Uterus (tissue), 4 donors: ENCODE measurements around the gene MYO1G. TPM values are rescaled to one million over a fixed set of nuclear protein-coding genes. Genes with fewer than 3 reads are reported as not detected.

ENCODE experiments used
- DNase-seq, 2 donors: peaks; one replicate each; pipeline ENCODE4 v3.0.0-alpha.2; 2019 to 2020
- H3K27ac ChIP-seq, 2 donors: fragments of 200-600 bp; sonication (generic); 1 replicate in 1 of 2; 2 replicates in 1 of 2; pipeline ENCODE4 v1.5.1; 2016 to 2018
- H3K27me3 ChIP-seq, 2 donors: fragments of 200-600 bp; sonication (generic); one replicate each; pipeline ENCODE4 v1.5.1; 2018 to 2019; ENCODE audit warnings: control low read depth in 1 of 2
- H3K36me3 ChIP-seq, 2 donors: fragments of 200-600 bp; sonication (generic); one replicate each; pipeline ENCODE4 v1.5.1; 2019; ENCODE audit warnings: control low read depth in 1 of 2
- H3K4me1 ChIP-seq, 2 donors: fragments of 200-600 bp; sonication (generic); one replicate each; pipeline ENCODE4 v1.5.1; 2018 to 2019; ENCODE audit warnings: control low read depth in 1 of 2
- H3K4me3 ChIP-seq, 2 donors: fragments of 200-600 bp; sonication (generic); 1 replicate in 1 of 2; 2 replicates in 1 of 2; pipeline ENCODE4 v1.5.1; 2018 to 2019; ENCODE audit warnings: mild to moderate bottlenecking in 1 of 2
- H3K9me3 ChIP-seq, 2 donors: fragments of 200-600 bp; sonication (generic); one replicate each; pipeline ENCODE4 v1.5.1; 2019; ENCODE audit warnings: control low read depth in 1 of 2
- POLR2A ChIP-seq, 2 donors: fragments of 450-650 bp; IDR thresholded peaks; one replicate each; pipeline ENCODE4 v1.6.1; 2016; ENCODE audit warnings: antibody characterized with exemption in 2 of 2, mild to moderate bottlenecking in 1 of 2, moderate library complexity in 1 of 2
- intact Hi-C: fragments of 100-400 bp; cut with DNase I; formaldehyde crosslinking; loops from one replicate; pipeline ENCODE4 v1.15.1; 2023; ENCODE audit warnings: low total_unique reads
- total RNA-seq, 4 donors: library from RNA; depleted of rRNA in 3 of 4; stranded (reverse); fragments of >200 nt in 3 of 4; gene quantifications; one replicate each; pipeline versions ENCODE4 v1.1.0 to v1.2.4, GENCODE V29; 2014 to 2023
- TF ChIP-seq, protein P1 (sequence below), 4 experiments: fragments of 200-600 bp in 2 of 4; fragments of 450-650 bp in 2 of 4; sonication (generic) in 2 of 4; IDR thresholded peaks; one replicate each; pipeline ENCODE4 v1.5.1; 2016 to 2019; ENCODE audit warnings: antibody characterized with exemption in 4 of 4, mild to moderate bottlenecking in 2 of 4, moderate library complexity in 1 of 4
- donor health status: DM: yes; HTN: yes; CAD: no.

The MYO1G gene
- 1 to 10 TPM in 3 of 4 donors, under 1 TPM in 1; 0.59 to 3.1 (median 1.2) TPM for total RNA-seq

DNA sequence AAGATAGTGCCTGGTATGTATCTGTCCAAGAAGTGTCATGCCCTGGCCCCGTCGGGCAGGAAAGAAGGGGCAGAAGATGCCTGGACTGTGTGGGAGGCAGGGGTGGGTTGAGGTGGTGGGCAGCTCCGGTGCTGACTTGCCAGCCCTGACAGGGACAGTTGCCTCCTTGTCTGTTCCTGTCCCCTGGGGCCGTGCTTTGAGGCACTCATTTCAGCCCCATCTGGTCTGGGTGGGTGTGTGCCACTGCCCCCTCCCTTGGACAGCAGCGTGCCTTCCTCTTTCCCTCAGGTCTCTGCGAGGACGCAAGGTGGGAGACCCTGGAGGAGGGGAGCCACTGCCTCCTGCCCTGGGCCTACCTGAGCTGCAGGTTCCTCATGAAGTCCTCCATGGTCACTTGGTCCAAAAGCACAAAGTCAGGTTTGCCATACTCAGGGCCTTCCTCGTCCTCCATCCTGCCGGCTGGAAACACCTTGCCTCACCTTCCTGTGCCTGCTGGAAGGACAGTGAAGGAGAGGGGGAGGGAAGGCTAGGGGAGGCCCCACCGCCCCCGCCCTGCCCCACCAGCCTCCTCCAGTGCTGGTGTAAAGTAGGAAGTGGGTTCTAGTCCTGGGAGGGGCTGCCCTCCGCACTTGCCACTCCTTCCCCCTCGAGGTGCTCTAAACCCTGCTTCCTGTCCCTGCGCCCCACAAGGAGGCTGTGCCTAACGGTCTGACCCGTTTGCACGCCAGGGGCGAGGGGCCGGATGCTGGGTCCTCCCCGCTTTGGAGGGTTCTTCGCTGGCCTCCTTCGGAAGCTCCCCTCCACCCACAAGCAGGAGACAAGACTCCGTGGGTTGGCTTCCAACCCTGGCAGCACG, at the start of gene MYO1G:
MYO1G (minus strand) TSS at position 505 of the 856 bp plus-strand sequence; CDS start at position 451, 54 bp downstream.
- H3K27me3 ChIP-seq, result no peaks in the 10 kb centered on the region
- TF ChIP-seq, protein P1, sequence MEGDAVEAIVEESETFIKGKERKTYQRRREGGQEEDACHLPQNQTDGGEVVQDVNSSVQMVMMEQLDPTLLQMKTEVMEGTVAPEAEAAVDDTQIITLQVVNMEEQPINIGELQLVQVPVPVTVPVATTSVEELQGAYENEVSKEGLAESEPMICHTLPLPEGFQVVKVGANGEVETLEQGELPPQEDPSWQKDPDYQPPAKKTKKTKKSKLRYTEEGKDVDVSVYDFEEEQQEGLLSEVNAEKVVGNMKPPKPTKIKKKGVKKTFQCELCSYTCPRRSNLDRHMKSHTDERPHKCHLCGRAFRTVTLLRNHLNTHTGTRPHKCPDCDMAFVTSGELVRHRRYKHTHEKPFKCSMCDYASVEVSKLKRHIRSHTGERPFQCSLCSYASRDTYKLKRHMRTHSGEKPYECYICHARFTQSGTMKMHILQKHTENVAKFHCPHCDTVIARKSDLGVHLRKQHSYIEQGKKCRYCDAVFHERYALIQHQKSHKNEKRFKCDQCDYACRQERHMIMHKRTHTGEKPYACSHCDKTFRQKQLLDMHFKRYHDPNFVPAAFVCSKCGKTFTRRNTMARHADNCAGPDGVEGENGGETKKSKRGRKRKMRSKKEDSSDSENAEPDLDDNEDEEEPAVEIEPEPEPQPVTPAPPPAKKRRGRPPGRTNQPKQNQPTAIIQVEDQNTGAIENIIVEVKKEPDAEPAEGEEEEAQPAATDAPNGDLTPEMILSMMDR (IDR thresholded peaks at IDR 0.05), result no peak
- no peak for TF ChIP-seq POLR2A (IDR thresholded peaks at IDR 0.05)
- no peaks in the 10 kb centered on the region for H3K36me3 ChIP-seq
- H3K4me1 ChIP-seq, result no peaks in the 10 kb centered on the region
- no peak within 1 kb of the TSS for H3K27ac ChIP-seq
- intact Hi-C loops, result no loop called here
- no peak for DNase-seq
- no peak within 1 kb of the TSS for H3K4me3 ChIP-seq
- no peaks in the 10 kb centered on the region for H3K9me3 ChIP-seq

DNA sequence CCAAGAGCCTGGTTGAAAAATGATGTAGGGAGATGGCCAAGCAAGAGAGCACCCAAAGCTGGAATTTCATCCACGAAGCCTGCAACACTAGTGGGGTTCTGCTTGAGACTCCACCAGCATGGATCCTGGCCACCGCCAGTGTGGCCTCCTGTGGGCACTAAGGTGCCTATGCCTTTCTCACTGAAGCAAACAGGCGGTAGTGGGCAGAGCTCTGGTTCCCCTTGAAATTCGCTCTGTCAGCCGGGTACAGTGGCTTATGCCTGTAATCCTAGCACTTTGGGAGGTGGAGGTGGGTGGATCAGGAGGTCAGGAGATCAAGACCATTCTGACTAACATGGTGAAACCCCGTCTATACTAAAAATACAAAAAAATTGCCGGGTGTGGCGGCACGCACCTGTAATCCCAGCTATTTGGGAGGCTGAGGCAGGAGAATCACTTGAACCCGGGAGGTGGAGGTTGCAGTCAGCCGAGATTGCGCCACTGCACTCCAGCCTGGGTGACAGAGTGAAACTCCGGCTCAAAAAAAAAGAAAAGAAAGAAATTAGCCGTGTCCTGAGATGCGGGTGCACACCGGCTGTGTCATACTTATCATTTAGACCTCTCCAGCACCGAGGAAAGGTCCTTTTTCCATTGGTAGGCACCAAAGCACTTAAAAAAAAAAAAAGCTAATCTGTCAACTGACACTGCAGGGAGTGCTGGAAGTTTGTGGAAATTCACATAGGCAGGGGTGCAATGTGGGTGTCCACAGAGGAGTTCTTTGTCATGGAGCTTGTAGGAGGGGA, 49.5 kb upstream of the MYO1G start:
- H3K9me3 ChIP-seq, result no peaks in the 10 kb centered on the region
- DNase-seq, result no peak
- no peak overlapping the region for H3K4me3 ChIP-seq
- no peaks in the 10 kb centered on the region for H3K4me1 ChIP-seq
- no peaks in the 10 kb centered on the region for H3K36me3 ChIP-seq
- TF ChIP-seq, protein P1 (IDR thresholded peaks at IDR 0.05), result no peak
- no peak for TF ChIP-seq POLR2A (IDR thresholded peaks at IDR 0.05)
- H3K27me3 ChIP-seq, result no peaks in the 10 kb centered on the region
- intact Hi-C loops, result no loop called here
- no peak overlapping the region for H3K27ac ChIP-seq

DNA sequence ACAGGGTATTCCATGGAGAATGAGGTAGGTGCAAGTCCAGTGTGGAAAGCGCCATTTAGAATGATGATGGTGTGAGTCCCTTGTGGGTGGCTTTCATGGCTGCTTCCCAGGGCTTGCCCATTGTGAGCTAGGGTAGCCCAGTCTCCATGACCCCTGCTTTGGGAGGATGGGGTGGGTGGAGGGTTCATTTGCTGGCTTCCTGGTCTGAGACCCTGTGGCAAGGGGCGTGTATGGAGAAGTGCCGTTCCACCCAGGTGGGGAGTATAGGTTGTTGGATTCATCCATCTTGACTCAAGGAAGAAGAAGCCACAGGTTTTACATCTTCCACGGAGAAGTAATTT, 48.9 kb upstream of the MYO1G start:
- intact Hi-C loops, result no loop called here
- H3K9me3 ChIP-seq, result no peaks in the 10 kb centered on the region
- no peaks in the 10 kb centered on the region for H3K36me3 ChIP-seq
- H3K27ac ChIP-seq, result no peak overlapping the region
- TF ChIP-seq POLR2A (IDR thresholded peaks at IDR 0.05), result no peak
- TF ChIP-seq, protein P1 (IDR thresholded peaks at IDR 0.05), result no peak
- H3K4me1 ChIP-seq, result no peaks in the 10 kb centered on the region
- no peak overlapping the region for H3K4me3 ChIP-seq
- no peak for DNase-seq
- H3K27me3 ChIP-seq, result no peaks in the 10 kb centered on the region

DNA sequence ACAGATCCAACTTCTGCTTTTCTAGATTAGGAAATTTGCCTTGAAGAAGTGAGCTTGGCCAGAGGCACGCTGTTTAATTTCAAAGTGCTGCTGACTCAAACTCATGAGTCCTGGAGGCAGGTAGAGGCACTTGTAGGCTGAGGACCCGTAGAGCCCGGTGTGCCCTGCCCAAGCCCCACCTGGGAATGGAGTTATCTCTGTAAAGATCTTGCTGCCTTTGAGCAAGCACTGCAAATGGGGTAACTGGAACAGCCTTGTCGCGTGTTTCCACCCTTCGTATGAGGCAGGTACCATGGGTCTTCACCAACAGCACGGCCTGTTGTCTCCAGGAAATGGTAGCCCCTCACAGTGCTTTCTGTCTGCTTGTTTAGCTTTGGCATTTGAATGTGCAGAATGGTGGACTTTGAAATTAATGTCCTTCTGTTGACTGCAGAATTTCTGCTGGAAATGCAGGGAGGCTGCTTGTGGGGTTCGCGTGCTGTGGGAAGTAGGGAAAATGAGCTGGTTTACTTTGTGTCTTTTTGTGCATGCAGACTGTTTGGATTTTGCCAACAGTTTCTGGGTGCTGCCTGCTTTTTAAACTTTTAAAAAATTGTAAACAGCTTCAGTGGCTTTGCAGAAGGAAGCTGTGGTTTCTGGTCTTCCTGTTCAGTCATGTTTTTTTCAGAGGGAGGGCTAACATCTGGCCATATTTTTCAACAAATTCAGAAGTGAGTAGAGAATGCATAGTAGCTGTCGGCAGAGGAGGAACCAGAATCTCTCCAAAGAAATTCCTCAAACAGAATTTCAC, 48.4 kb upstream of the MYO1G start:
- TF ChIP-seq, protein P1 (IDR thresholded peaks at IDR 0.05), result no peak
- TF ChIP-seq POLR2A (IDR thresholded peaks at IDR 0.05), result no peak
- no peak for DNase-seq
- H3K9me3 ChIP-seq, result no peaks in the 10 kb centered on the region
- no peaks in the 10 kb centered on the region for H3K36me3 ChIP-seq
- H3K27me3 ChIP-seq, result no peaks in the 10 kb centered on the region
- no peak overlapping the region for H3K27ac ChIP-seq
- H3K4me1 ChIP-seq, result no peaks in the 10 kb centered on the region
- intact Hi-C loops, result no loop called here
- H3K4me3 ChIP-seq, result no peak overlapping the region
